Ovary (tissue), 3 donors: ENCODE results near the gene TCF4.

Source experiments
- EP300 ChIP-seq: sonication (generic); formaldehyde crosslinking; IDR thresholded peaks from one replicate; pipeline ENCODE4 v1.6.1; 2017; ENCODE audit warnings: antibody characterized with exemption
- TF ChIP-seq, protein P1 (sequence below), 3 donors: fragments of 450-650 bp in 2 of 3; fragments of 200-600 bp in 1 of 3; IDR thresholded peaks; one replicate each; pipeline versions ENCODE4 v1.5.1 to v1.8.0; 2016 to 2022; ENCODE audit warnings: antibody characterized with exemption in 3 of 3, mild to moderate bottlenecking in 1 of 3
- donor health status: DM: no; HTN: no; CAD: no.

DNA sequence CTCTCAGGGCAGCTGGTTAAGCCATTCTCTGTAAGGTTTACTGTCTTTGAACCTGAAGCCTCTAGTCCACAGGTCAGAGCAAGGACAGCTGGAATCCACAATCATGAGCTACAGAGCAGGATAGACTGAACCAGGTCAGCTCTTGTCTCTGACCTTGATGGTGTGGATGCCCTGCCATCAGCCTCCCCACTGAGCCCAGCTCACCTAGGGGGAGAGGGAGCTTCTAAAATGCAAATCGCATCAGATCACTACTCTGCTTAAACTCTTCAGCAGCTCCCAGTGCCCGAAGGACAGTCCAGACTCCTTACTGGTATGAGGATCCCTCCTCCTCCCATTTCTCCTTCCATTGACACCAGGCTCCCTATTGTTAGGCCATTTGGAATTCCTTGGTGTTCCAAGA is 373.5 kb downstream of the TCF4 start:
- TF ChIP-seq, protein P1, sequence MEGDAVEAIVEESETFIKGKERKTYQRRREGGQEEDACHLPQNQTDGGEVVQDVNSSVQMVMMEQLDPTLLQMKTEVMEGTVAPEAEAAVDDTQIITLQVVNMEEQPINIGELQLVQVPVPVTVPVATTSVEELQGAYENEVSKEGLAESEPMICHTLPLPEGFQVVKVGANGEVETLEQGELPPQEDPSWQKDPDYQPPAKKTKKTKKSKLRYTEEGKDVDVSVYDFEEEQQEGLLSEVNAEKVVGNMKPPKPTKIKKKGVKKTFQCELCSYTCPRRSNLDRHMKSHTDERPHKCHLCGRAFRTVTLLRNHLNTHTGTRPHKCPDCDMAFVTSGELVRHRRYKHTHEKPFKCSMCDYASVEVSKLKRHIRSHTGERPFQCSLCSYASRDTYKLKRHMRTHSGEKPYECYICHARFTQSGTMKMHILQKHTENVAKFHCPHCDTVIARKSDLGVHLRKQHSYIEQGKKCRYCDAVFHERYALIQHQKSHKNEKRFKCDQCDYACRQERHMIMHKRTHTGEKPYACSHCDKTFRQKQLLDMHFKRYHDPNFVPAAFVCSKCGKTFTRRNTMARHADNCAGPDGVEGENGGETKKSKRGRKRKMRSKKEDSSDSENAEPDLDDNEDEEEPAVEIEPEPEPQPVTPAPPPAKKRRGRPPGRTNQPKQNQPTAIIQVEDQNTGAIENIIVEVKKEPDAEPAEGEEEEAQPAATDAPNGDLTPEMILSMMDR (IDR thresholded peaks at IDR 0.05): no peak
- no peak for TF ChIP-seq EP300
